ENCODE measurements around the gene KLHL21. TPM values are rescaled to one million over a fixed set of nuclear protein-coding genes. Genes with fewer than 3 reads are reported as not detected.
"Not testable (repeated sequence)": the region's sequence is repeated elsewhere in the genome, so short reads cannot be mapped to it uniquely, and the experiment has no call there.

The KLHL21 gene
- total RNA-seq (10 to 100 TPM; 80.6 to 85.2 TPM), polyA plus RNA-seq (10 to 100 TPM; 18.3 to 32.5 TPM)

GRCh38 chr1:6602669-6603237, at the start of gene KLHL21:
Gene KLHL21, minus strand, starts transcription at chr1:6602869. Its CDS starts 52 bp downstream, at chr1:6602817.
- Histone ChIP-seq H3K9me3 (ENCODE audit: control insufficient read depth in 1 of 2, low read length in 2 of 2) (no peaks in the 10 kb centered on the region), H3K4me3 (ENCODE audit: low read length in 2 of 2) (peak within 1 kb of the TSS; percentile 87 to 92), H3K27ac (ENCODE audit: low read depth, low read length) (peak within 1 kb of the TSS; percentile 88), H3K4me1 (ENCODE audit: insufficient read depth, low read length) (peaks cover 40% of the 10 kb centered on the region), H3K36me3 (ENCODE audit: insufficient read depth, low read length) (peaks cover 10% of the 10 kb centered on the region), H3K27me3 (ENCODE audit: insufficient read depth, low read length) (no peaks in the 10 kb centered on the region)
- intact Hi-C loops (cut with micrococcal nuclease), result loop anchor here (1.0 to 2.0 kb wide), 4 partner anchors 11 to 142 kb away; partner anchors contain the start of genes NOL9 and PHF13
- Mint-ChIP-seq H3K27ac (peak within 1 kb of the TSS; percentile 95 to 99 (median 97)), H3K9me3 (peaks cover 0 to 2% (median 0%) of the 10 kb centered on the region in 8 donors), H3K4me3 (peak within 1 kb of the TSS; percentile 93 to 99 (median 98)), H3K36me3 (peaks cover 5 to 28% of the 10 kb centered on the region in 2 donors), H3K27me3 (no peaks in the 10 kb centered on the region), H3K4me1 (peaks cover 6 to 43% (median 30%) of the 10 kb centered on the region in 4 donors)
- CTCF ChIA-PET (ENCODE audit: partially characterized antibody), result interaction anchor here (1.0 to 3.8 kb wide), 10 partner anchors 9 to 113 kb away, joined by 3 to 24 read pairs (median 6); partner anchors contain the start of genes NOL9, TAS1R1, THAP3 and ZBTB48
- POLR2A ChIA-PET (ENCODE audit: partially characterized antibody), result interaction anchor here (0.6 to 8.5 kb wide), 26 partner anchors 10 to 610 kb away, joined by 3 to 273 read pairs (median 5); partner anchors contain the start of genes CAMTA1, DNAJC11, NOL9 and PHF13
- DNase-seq, result peak; percentile 75 to 85 (median 82)

GRCh38 chr1:6651909-6652308, 49.2 kb upstream of the KLHL21 start:
- H3K27me3 ChIP-seq (ENCODE audit: insufficient read depth, low read length), result no peaks in the 10 kb centered on the region
- CTCF ChIA-PET (ENCODE audit: partially characterized antibody), result interaction anchor here (9.9 kb wide), 1 partner anchor 163 kb away, joined by 158 read pairs; the partner anchor contains the start of gene PLEKHG5
- Mint-ChIP-seq H3K27ac (peak overlapping the region in 1 of 7 donors; percentile 59), H3K36me3 (peaks cover 12 to 22% of the 10 kb centered on the region in 2 donors), H3K9me3 (no peaks in the 10 kb centered on the region), H3K27me3 (no peaks in the 10 kb centered on the region), H3K4me3 (no peak overlapping the region), H3K4me1 (peaks cover 0 to 2% (median under 1%) of the 10 kb centered on the region in 4 donors)
- H3K27ac ChIP-seq (ENCODE audit: low read depth, low read length), result no peak overlapping the region
- intact Hi-C loops (cut with micrococcal nuclease), result no loop called here
- H3K36me3 ChIP-seq (ENCODE audit: insufficient read depth, low read length), result peaks cover 26% of the 10 kb centered on the region
- no peaks in the 10 kb centered on the region for H3K9me3 ChIP-seq (ENCODE audit: control insufficient read depth in 1 of 2, low read length in 2 of 2)
- H3K4me1 ChIP-seq (ENCODE audit: insufficient read depth, low read length), result peaks cover 1% of the 10 kb centered on the region
- POLR2A ChIA-PET (ENCODE audit: partially characterized antibody), result no interaction called here
- DNase-seq, result no peak
- no peak overlapping the region for H3K4me3 ChIP-seq (ENCODE audit: low read length in 2 of 2)

- Histone ChIP-seq H3K9me3 (ENCODE audit: control insufficient read depth in 1 of 2, low read length in 2 of 2) (no peaks in the 10 kb centered on the region), H3K4me1 (ENCODE audit: insufficient read depth, low read length) (peaks cover 6% of the 10 kb centered on the region), H3K27ac (ENCODE audit: low read depth, low read length) (no peak overlapping the region), H3K27me3 (ENCODE audit: insufficient read depth, low read length) (no peaks in the 10 kb centered on the region), H3K4me3 (ENCODE audit: low read length in 2 of 2) (no peak overlapping the region), H3K36me3 (ENCODE audit: insufficient read depth, low read length) (peaks cover 25% of the 10 kb centered on the region)
- Mint-ChIP-seq H3K36me3 (peaks cover 10 to 30% of the 10 kb centered on the region in 2 donors), H3K4me3 (no peak overlapping the region), H3K27ac (no peak overlapping the region), H3K4me1 (peaks cover 0 to 5% (median 3%) of the 10 kb centered on the region in 4 donors), H3K27me3 (no peaks in the 10 kb centered on the region), H3K9me3 (no peaks in the 10 kb centered on the region)
- CTCF ChIA-PET (ENCODE audit: partially characterized antibody), result interaction anchor here (0.9 to 9.9 kb wide), 4 partner anchors 94 to 226 kb away, joined by 3 to 158 read pairs (median 31); partner anchors contain the start of genes NOL9, PLEKHG5 and TAS1R1
- intact Hi-C loops (cut with micrococcal nuclease), result no loop called here
- POLR2A ChIA-PET (ENCODE audit: partially characterized antibody), result interaction anchor here (1.0 kb wide), 1 partner anchor 149 kb away, joined by 3 read pairs; no protein-coding TSS in a partner anchor
- no peak for DNase-seq
These were observed 45.9 kb upstream of the KLHL21 start for GRCh38 chr1:6648556-6648955.

- peak overlapping the region in 2 of 7 donors; percentile 10 to 19 for H3K27ac Mint-ChIP-seq
- DNase-seq, result peak in 4 of 5 donors; percentile 53 to 59 (median 56)
- POLR2A ChIA-PET (ENCODE audit: partially characterized antibody), result interaction anchor here (1.0 to 1.4 kb wide), 3 partner anchors 44 to 92 kb away, joined by 3 to 4 read pairs (median 4); partner anchors contain the start of genes NOL9 and ZBTB48
These were observed 44.0 kb upstream of the KLHL21 start for GRCh38 chr1:6646499-6647148.

GRCh38 chr1:6645018-6645417, 42.3 kb upstream of the KLHL21 start:
- H3K9me3 ChIP-seq (ENCODE audit: control insufficient read depth in 1 of 2, low read length in 2 of 2), result no peaks in the 10 kb centered on the region
- H3K27me3 Mint-ChIP-seq, result no peaks in the 10 kb centered on the region
- H3K4me1 ChIP-seq (ENCODE audit: insufficient read depth, low read length), result peaks cover 6% of the 10 kb centered on the region
- H3K27ac Mint-ChIP-seq, result no peak overlapping the region
- no peak for DNase-seq
- no peak overlapping the region for H3K4me3 Mint-ChIP-seq
- ChIA-PET POLR2A (ENCODE audit: partially characterized antibody) (no interaction called here), CTCF (ENCODE audit: partially characterized antibody) (interaction anchor here (0.7 to 9.9 kb wide), 8 partner anchors 8 to 223 kb away, joined by 3 to 158 read pairs (median 8); partner anchors contain the start of genes NOL9, PLEKHG5 and TAS1R1)
- H3K27me3 ChIP-seq (ENCODE audit: insufficient read depth, low read length), result no peaks in the 10 kb centered on the region
- H3K4me1 Mint-ChIP-seq, result peaks cover 0 to 5% (median 3%) of the 10 kb centered on the region in 4 donors
- no peak overlapping the region for H3K4me3 ChIP-seq (ENCODE audit: low read length in 2 of 2)
- H3K36me3 Mint-ChIP-seq, result peaks cover 12 to 33% of the 10 kb centered on the region in 2 donors
- intact Hi-C loops (cut with micrococcal nuclease), result no loop called here
- no peak overlapping the region for H3K27ac ChIP-seq (ENCODE audit: low read depth, low read length)
- H3K36me3 ChIP-seq (ENCODE audit: insufficient read depth, low read length), result peaks cover 8% of the 10 kb centered on the region
- no peaks in the 10 kb centered on the region for H3K9me3 Mint-ChIP-seq

More at GRCh38 chr1:6646499-6647148, 44.0 kb upstream of the KLHL21 start:
- Mint-ChIP-seq H3K4me1 (peaks cover 0 to 5% (median 3%) of the 10 kb centered on the region in 4 donors), H3K9me3 (no peaks in the 10 kb centered on the region), H3K4me3 (no peak overlapping the region), H3K27me3 (no peaks in the 10 kb centered on the region), H3K36me3 (peaks cover 12 to 30% of the 10 kb centered on the region in 2 donors)
- no peak overlapping the region for H3K27ac ChIP-seq (ENCODE audit: low read depth, low read length)
- H3K27me3 ChIP-seq (ENCODE audit: insufficient read depth, low read length), result no peaks in the 10 kb centered on the region
- H3K9me3 ChIP-seq (ENCODE audit: control insufficient read depth in 1 of 2, low read length in 2 of 2), result no peaks in the 10 kb centered on the region
- peaks cover 16% of the 10 kb centered on the region for H3K36me3 ChIP-seq (ENCODE audit: insufficient read depth, low read length)
- CTCF ChIA-PET (ENCODE audit: partially characterized antibody), result interaction anchor here (0.7 to 9.9 kb wide), 35 partner anchors 9 to 400 kb away, joined by 3 to 158 read pairs (median 4); partner anchors contain the start of genes KLHL21, NOL9, PLEKHG5 and TAS1R1
- H3K4me1 ChIP-seq (ENCODE audit: insufficient read depth, low read length), result peaks cover 6% of the 10 kb centered on the region
- no peak overlapping the region for H3K4me3 ChIP-seq (ENCODE audit: low read length in 2 of 2)
- intact Hi-C loops (cut with micrococcal nuclease), result loop anchor here (1.0 to 2.0 kb wide), 5 partner anchors 22 to 223 kb away; partner anchors contain the start of genes NOL9 and THAP3

- H3K4me1 Mint-ChIP-seq; H3K9me3 ChIP-seq (ENCODE audit: control insufficient read depth in 1 of 2, low read length in 2 of 2); H3K9me3 Mint-ChIP-seq; DNase-seq; H3K4me3 Mint-ChIP-seq; H3K27ac ChIP-seq (ENCODE audit: low read depth, low read length); H3K27me3 Mint-ChIP-seq; POLR2A ChIA-PET (ENCODE audit: partially characterized antibody); H3K4me3 ChIP-seq (ENCODE audit: low read length in 2 of 2); H3K4me1 ChIP-seq (ENCODE audit: insufficient read depth, low read length); intact Hi-C loops (cut with micrococcal nuclease); H3K27me3 ChIP-seq (ENCODE audit: insufficient read depth, low read length): not testable (repeated sequence)
- H3K27ac Mint-ChIP-seq, result peak overlapping the region in 3 of 7 donors; percentile 9 to 64 (median 12)
- CTCF ChIA-PET (ENCODE audit: partially characterized antibody), result interaction anchor here (1.6 kb wide), 2 partner anchors 86 to 155 kb away, joined by 5 to 7 read pairs; partner anchors contain the start of gene NOL9
- peaks cover 18 to 45% of the 10 kb centered on the region in 2 donors for H3K36me3 Mint-ChIP-seq
- H3K36me3 ChIP-seq (ENCODE audit: insufficient read depth, low read length), result peaks cover 30% of the 10 kb centered on the region
These were observed 38.2 kb upstream of the KLHL21 start for GRCh38 chr1:6640867-6641266.

Data from CD4-positive, alpha-beta memory T cell (primary cell).